OCI-LY7 (cell line): ENCODE data around the gene TMED6. TPM values are rescaled to one million over a fixed set of nuclear protein-coding genes. Genes with fewer than 3 reads are reported as not detected.
A peak's percentile ranks its signal among the peaks of the same experiment; 100 is the strongest.

Source experiments
- BruUV-seq: library from RNA; stranded (reverse); fragments of 400-500 nt; replicated peaks from 2 replicates; lab custom pipeline; 2021; lab: Mats Ljungman, UMichigan
- CTCF ChIA-PET: fragments of 300-600 bp; sonication (Branson Sonifier 250); formaldehyde crosslinking; loops from one replicate; lab custom pipeline; 2022; ENCODE audit warnings: antibody characterized with exemption; ENCODE audit not compliant: unreplicated experiment; lab: Charles Lee
- POLR2A ChIA-PET: fragments of 300-600 bp; sonication (Branson Sonifier 250); formaldehyde crosslinking; loops from one replicate; lab custom pipeline; 2022; ENCODE audit warnings: antibody characterized with exemption; lab: Charles Lee
- DNase-seq: peaks from one replicate; pipeline ENCODE4 v3.0.0-alpha.2; 2015; ENCODE audit warnings: low spot score
- H2AFZ ChIP-seq: fragments of 200-600 bp; sonication (generic), shearing (Covaris generic); 2 replicates; pipeline ENCODE4 v1.6.1; 2014; ENCODE audit warnings: mild to moderate bottlenecking, antibody characterized with exemption, low read length, moderate library complexity
- H3K27ac ChIP-seq: fragments of 200-600 bp; sonication (generic); 2 replicates; pipeline ENCODE4 v1.5.1; 2014; ENCODE audit warnings: mixed run types, low read depth, mild to moderate bottlenecking, moderate library complexity, low read length, inconsistent platforms; ENCODE audit not compliant: poor library complexity, severe bottlenecking
- H3K36me3 ChIP-seq: fragments of 200-600 bp; sonication (generic); 2 replicates; pipeline ENCODE4 v1.6.1; 2014; ENCODE audit warnings: mild to moderate bottlenecking, antibody characterized with exemption, low read length, moderate library complexity, mixed read lengths; ENCODE audit not compliant: insufficient read depth
- H3K4me1 ChIP-seq: fragments of 200-600 bp; sonication (generic); 2 replicates; pipeline ENCODE4 v1.5.1; 2014; ENCODE audit warnings: mild to moderate bottlenecking, low read length; ENCODE audit not compliant: insufficient read depth, poor library complexity, severe bottlenecking
- H3K4me2 ChIP-seq: fragments of 200-600 bp; sonication (generic); 2 replicates; pipeline ENCODE4 v1.6.1; 2014; ENCODE audit warnings: mild to moderate bottlenecking, low read length
- H3K4me3 ChIP-seq: fragments of 200-600 bp; sonication (generic); 2 replicates; pipeline ENCODE4 v1.5.1; 2014; ENCODE audit warnings: mild to moderate bottlenecking, low read depth, low read length; ENCODE audit not compliant: poor library complexity, severe bottlenecking
- H3K79me2 ChIP-seq: fragments of 200-600 bp; sonication (generic); 2 replicates; pipeline ENCODE4 v1.6.1; 2016; ENCODE audit warnings: low read depth, mild to moderate bottlenecking, low read length, moderate library complexity, mixed read lengths; ENCODE audit not compliant: insufficient read depth
- H3K9me2 ChIP-seq: fragments of 200-600 bp; sonication (generic); 2 replicates; pipeline ENCODE4 v1.6.1; 2016; ENCODE audit warnings: mild to moderate bottlenecking, low read length, mixed read lengths; ENCODE audit not compliant: insufficient read depth
- H3K9me3 ChIP-seq: fragments of 200-600 bp; sonication (generic); 2 replicates; pipeline ENCODE4 v1.6.1; 2014; ENCODE audit warnings: mild to moderate bottlenecking, mixed run types, low read length, mixed read lengths
- H4K20me1 ChIP-seq: fragments of 200-600 bp; sonication (generic); 2 replicates; pipeline ENCODE4 v1.6.1; 2014; ENCODE audit warnings: mild to moderate bottlenecking, antibody characterized with exemption, low read length, moderate library complexity, mixed read lengths; ENCODE audit not compliant: insufficient read depth
- CTCF ChIP-seq: fragments of 200-600 bp; sonication (generic); conservative IDR thresholded peaks from 2 replicates; pipeline ENCODE4 v1.5.1; 2014; ENCODE audit warnings: mild to moderate bottlenecking, antibody characterized with exemption, low read length, moderate library complexity, mixed read lengths
- EZH2phosphoT487 ChIP-seq: fragments of 200-600 bp; sonication (generic); IDR thresholded peaks from 2 replicates; pipeline ENCODE4 v1.6.1; 2018; ENCODE audit warnings: low read depth, borderline replicate concordance, mild to moderate bottlenecking, mixed run types, antibody characterized with exemption, low read length, moderate library complexity, mixed read lengths
- intact Hi-C: fragments of 100-400 bp; cut with micrococcal nuclease; formaldehyde crosslinking; loops from one replicate; pipeline ENCODE4 v1.10.0; 2022; ENCODE audit not compliant: unreplicated experiment
- total RNA-seq, 2 experiments: library from RNA; depleted of rRNA in 1 of 2; stranded (reverse); fragments of >200 nt in 1 of 2; shearing (Covaris generic) in 1 of 2; gene quantifications; 2 replicates each; pipeline ENCODE4 v1.2.3, GENCODE V29; 2014 to 2022

The TMED6 gene
- total RNA-seq, 2 experiments from 2014 or later, result 1.7 TPM

- Histone ChIP-seq H3K4me3 (peak overlapping the region; percentile 75), H4K20me1 (peaks cover 38% of the 10 kb centered on the region), H2AFZ (no peak overlapping the region), H3K4me2 (peak overlapping the region; percentile 89), H3K79me2 (peaks cover 72% of the 10 kb centered on the region), H3K4me1 (peaks cover 51% of the 10 kb centered on the region), H3K27ac (peak overlapping the region; percentile 70), H3K9me2 (no peaks in the 10 kb centered on the region), H3K9me3 (no peaks in the 10 kb centered on the region), H3K36me3 (peaks cover 82% of the 10 kb centered on the region)
- ChIA-PET CTCF (no interaction called here), POLR2A (interaction anchor here (0.6 to 2.8 kb wide), 6 partner anchors 9 to 795 kb away, joined by 3 to 11 read pairs (median 4); partner anchors contain the start of gene NIP7)
- no TSS peak for BruUV-seq
- no peak for TF ChIP-seq CTCF
- TF ChIP-seq EZH2phosphoT487, result no peak
- DNase-seq, result peak; percentile 27
- intact Hi-C loops, result no loop called here
Measured at GRCh38 chr16:69328854-69329316, 22.7 kb downstream of the TMED6 start.

GRCh38 chr16:69327585-69328310, 23.8 kb downstream of the TMED6 start:
- no TSS peak for BruUV-seq
- TF ChIP-seq CTCF, result no peak
- no peak for TF ChIP-seq EZH2phosphoT487
- peaks cover 83% of the 10 kb centered on the region for H3K36me3 ChIP-seq
- H3K4me3 ChIP-seq, result peak overlapping the region; percentile 75
- peak overlapping the region; percentile 70 for H3K27ac ChIP-seq
- ChIA-PET POLR2A (interaction anchor here (1.4 to 2.8 kb wide), 3 partner anchors 11 to 13 kb away, joined by 5 to 11 read pairs (median 5); partner anchors contain the start of gene NIP7), CTCF (no interaction called here)
- H3K4me1 ChIP-seq, result peaks cover 51% of the 10 kb centered on the region
- H4K20me1 ChIP-seq, result peaks cover 38% of the 10 kb centered on the region
- H3K4me2 ChIP-seq, result peak overlapping the region; percentile 89
- H3K9me2 ChIP-seq, result no peaks in the 10 kb centered on the region
- peaks cover 80% of the 10 kb centered on the region for H3K79me2 ChIP-seq
- H3K9me3 ChIP-seq, result no peaks in the 10 kb centered on the region
- intact Hi-C loops, result no loop called here
- DNase-seq, result no peak
- no peak overlapping the region for H2AFZ ChIP-seq
